Measurements from ENCODE around the gene BRAT1. TPM values are rescaled to one million over a fixed set of nuclear protein-coding genes. Genes with fewer than 3 reads are reported as not detected.
"Not testable (repeated sequence)": the region's sequence is repeated elsewhere in the genome, so short reads cannot be mapped to it uniquely, and the experiment has no call there.

BRAT1 gene
- polyA plus RNA-seq, 6 donors from 2014 or later, result 17.7 to 29.3 (median 20.6) TPM

GRCh38 chr7:2544541-2545188 lies 10.7 kb downstream of the BRAT1 start:
- H3K27me3 Mint-ChIP-seq, result no peaks in the 10 kb centered on the region
- peaks cover 12 to 16% (median 15%) of the 10 kb centered on the region in 3 donors for H3K4me1 Mint-ChIP-seq
- H3K9me3 Mint-ChIP-seq, result no peaks in the 10 kb centered on the region
- ATAC-seq (ENCODE audit: low read depth in 2 of 2) (no peak), DNase-seq (no peak)
- peak overlapping the region in 5 of 6 donors; percentile 22 to 89 (median 70) for H3K27ac Mint-ChIP-seq
- H3K36me3 Mint-ChIP-seq, result no peaks in the 10 kb centered on the region
- H3K4me3 Mint-ChIP-seq, result peak overlapping the region in 1 of 8 donors; percentile 54

- ATAC-seq (ENCODE audit: low read depth in 2 of 2) (no peak), DNase-seq (no peak)
- peak overlapping the region in 2 of 8 donors; percentile 16 to 54 for H3K4me3 Mint-ChIP-seq
- peak overlapping the region in 4 of 6 donors; percentile 28 to 81 (median 74) for H3K27ac Mint-ChIP-seq
- H3K4me1 Mint-ChIP-seq, result peaks cover 10 to 13% (median 12%) of the 10 kb centered on the region in 3 donors
- H3K9me3 Mint-ChIP-seq, result no peaks in the 10 kb centered on the region
- no peaks in the 10 kb centered on the region for H3K36me3 Mint-ChIP-seq
- no peaks in the 10 kb centered on the region for H3K27me3 Mint-ChIP-seq
These were observed 12.1 kb downstream of the BRAT1 start for GRCh38 chr7:2542916-2543871.

GRCh38 chr7:2542011-2542915 lies 13.1 kb downstream of the BRAT1 start:
- no peak overlapping the region for H3K4me3 Mint-ChIP-seq
- H3K27me3 Mint-ChIP-seq, result no peaks in the 10 kb centered on the region
- no peaks in the 10 kb centered on the region for H3K36me3 Mint-ChIP-seq
- no peaks in the 10 kb centered on the region for H3K9me3 Mint-ChIP-seq
- H3K4me1 Mint-ChIP-seq, result peaks cover 7 to 12% (median 12%) of the 10 kb centered on the region in 3 donors
- ATAC-seq (ENCODE audit: low read depth in 2 of 2), result no peak
- peak overlapping the region in 3 of 6 donors; percentile 65 to 81 (median 78) for H3K27ac Mint-ChIP-seq
- DNase-seq, result no peak

DNA sequence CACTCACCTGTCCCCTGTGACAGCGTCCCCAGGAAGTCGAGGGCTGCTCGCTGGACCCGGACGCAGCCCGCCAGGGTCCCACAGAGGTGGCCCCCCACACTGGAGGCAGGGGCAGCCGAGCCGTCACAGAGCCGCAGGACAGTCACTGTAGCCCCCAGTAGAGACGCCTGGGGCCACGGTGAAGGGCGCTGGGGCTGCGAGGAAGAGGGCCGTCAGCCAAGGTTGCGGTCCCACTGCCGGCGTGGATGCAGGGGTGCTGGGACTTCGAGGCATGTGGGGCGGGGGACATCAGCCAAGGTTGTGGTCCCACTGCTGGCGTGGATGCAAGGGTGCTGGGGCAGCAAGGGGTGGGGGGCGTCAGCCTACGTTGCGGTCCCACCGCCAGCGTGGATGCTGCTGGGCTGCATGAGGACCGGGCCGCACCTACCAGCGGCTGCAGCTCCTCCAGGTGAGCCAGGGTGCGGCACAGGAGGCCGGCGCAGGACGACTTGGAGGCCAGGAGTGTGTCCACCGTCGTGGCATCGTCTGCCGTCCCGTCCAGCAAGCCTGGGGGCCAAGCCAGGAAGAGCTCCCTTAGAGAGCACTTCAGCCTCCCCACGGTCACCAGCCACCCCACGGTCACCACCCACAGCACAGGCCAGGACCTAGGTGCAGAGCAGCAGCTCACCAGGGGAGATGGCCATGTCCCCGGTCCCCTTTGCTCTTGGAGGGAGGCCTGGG lies 13.9 kb downstream of the BRAT1 start:
- Mint-ChIP-seq H3K4me1 (peaks cover 7 to 12% (median 11%) of the 10 kb centered on the region in 3 donors), H3K9me3 (no peaks in the 10 kb centered on the region), H3K4me3 (no peak overlapping the region), H3K27ac (peak overlapping the region in 4 of 6 donors; percentile 31 to 69 (median 49)), H3K36me3 (no peaks in the 10 kb centered on the region), H3K27me3 (no peaks in the 10 kb centered on the region)
- ATAC-seq (ENCODE audit: low read depth in 2 of 2), result no peak
- DNase-seq, result no peak

DNA sequence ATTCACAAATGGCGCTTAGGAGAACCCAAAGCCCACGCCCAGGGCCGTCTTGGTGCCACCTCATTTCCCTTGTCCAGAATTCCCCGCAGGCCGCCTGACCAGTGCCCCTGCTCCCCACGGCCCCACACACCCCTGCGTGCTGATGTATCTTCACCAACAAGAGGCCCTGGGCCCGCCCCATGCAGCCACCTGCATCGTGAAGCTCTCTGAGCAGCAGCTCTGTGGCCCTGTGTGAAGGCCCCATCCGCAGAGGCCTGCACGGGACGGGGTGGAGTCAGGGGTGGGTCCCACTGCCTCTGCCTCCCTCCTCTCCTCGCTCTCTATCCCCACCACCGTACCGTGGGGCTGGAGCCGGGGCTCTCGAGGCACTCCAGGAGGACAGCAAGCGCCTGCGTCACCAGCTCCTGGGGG lies 14.7 kb downstream of the BRAT1 start:
- Mint-ChIP-seq H3K36me3 (no peaks in the 10 kb centered on the region), H3K27ac (peak overlapping the region in 2 of 6 donors; percentile 52 to 74), H3K4me1 (peaks cover 7 to 12% (median 11%) of the 10 kb centered on the region in 3 donors), H3K4me3 (no peak overlapping the region), H3K27me3 (no peaks in the 10 kb centered on the region), H3K9me3 (no peaks in the 10 kb centered on the region)
- DNase-seq (no peak), ATAC-seq (ENCODE audit: low read depth in 2 of 2) (peak in 1 of 2 donors; percentile 12)

DNA sequence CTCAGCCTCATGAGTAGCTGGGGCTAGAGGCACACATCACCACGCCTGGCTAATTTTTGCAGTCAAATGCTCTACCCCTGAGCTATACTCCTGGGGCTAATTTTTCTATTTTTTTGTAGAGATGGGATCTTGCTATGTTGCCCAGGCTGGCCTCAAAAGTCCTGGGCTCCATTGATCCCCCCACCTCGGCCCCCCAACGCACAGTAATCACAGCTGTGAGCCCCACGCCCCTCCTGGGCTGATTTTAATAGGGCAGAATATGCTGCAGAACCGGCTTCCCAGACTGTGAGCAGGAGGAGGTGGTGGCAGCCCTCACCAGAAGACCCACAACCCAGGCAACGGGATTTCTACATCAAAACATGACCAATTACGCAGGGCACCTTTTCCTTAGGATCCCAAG lies 15.2 kb downstream of the BRAT1 start:
- H3K4me1 Mint-ChIP-seq, result peaks cover 7 to 12% (median 11%) of the 10 kb centered on the region in 3 donors
- H3K27me3 Mint-ChIP-seq, result no peaks in the 10 kb centered on the region
- DNase-seq, result no peak
- no peaks in the 10 kb centered on the region for H3K36me3 Mint-ChIP-seq
- peak overlapping the region in 2 of 6 donors; percentile 52 to 74 for H3K27ac Mint-ChIP-seq
- no peaks in the 10 kb centered on the region for H3K9me3 Mint-ChIP-seq
- H3K4me3 Mint-ChIP-seq, result peak overlapping the region in 1 of 8 donors; percentile 51
- ATAC-seq (ENCODE audit: low read depth in 2 of 2), result no peak

DNA sequence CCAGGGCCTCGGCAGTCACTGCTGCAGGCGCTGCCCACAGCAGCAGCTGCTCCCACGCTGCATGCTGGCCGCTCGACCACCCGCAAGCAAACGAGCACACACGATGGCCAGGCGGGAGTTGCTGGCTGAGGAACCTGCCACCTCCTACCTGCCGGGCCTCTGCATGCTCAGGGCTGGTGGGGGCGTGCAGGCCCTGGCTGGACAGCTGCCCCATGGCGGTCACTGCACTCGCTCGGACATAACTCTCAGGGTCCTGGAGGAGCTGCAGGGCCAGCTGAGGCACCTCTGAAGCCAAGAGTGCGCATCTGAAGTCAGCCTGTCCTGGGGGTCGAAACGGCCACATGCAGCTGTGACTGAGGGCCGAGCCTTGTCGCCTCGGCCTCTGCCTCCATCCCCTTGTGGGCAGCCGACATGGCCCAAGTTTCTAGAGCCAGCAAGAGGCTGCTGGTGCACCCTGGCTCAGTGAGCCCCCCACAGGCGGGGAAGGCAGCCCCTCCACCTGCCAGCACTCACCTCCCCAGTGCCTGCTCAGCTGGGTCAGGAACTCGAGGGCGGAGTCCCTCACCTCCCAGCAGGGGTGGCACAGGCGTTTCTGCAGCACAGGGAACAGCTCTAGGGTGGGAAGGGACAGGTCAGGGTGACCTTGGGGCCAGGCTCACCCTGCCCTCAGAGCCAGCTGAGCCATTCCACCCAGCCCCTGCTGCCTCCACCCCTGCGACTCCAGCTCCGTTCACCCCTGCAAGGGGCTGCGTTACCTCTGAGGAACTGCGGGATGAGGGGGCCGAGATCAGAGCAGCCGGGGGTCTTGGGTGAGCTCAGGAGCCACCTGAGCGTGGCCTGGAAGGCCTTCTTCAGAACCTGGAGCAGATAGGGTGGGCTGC lies 16.1 kb downstream of the BRAT1 start:
- H3K27ac Mint-ChIP-seq, result peak overlapping the region in 3 of 6 donors; percentile 74 to 78 (median 78)
- H3K36me3 Mint-ChIP-seq, result no peaks in the 10 kb centered on the region
- H3K9me3 Mint-ChIP-seq, result no peaks in the 10 kb centered on the region
- no peaks in the 10 kb centered on the region for H3K27me3 Mint-ChIP-seq
- H3K4me3 Mint-ChIP-seq, result peak overlapping the region in 1 of 8 donors; percentile 51
- no peak for DNase-seq
- peak in 1 of 2 donors; percentile 7 for ATAC-seq (ENCODE audit: low read depth in 2 of 2)
- peaks cover 3 to 12% (median 7%) of the 10 kb centered on the region in 3 donors for H3K4me1 Mint-ChIP-seq

- no peaks in the 10 kb centered on the region for H3K36me3 Mint-ChIP-seq
- H3K4me1 Mint-ChIP-seq, result peaks cover 0 to 4% (median 1%) of the 10 kb centered on the region in 3 donors
- H3K4me3 Mint-ChIP-seq, result peak overlapping the region in 2 of 8 donors; percentile 30 to 33
- no peaks in the 10 kb centered on the region for H3K9me3 Mint-ChIP-seq
- no peaks in the 10 kb centered on the region for H3K27me3 Mint-ChIP-seq
- ATAC-seq (ENCODE audit: low read depth in 2 of 2), result no peak
- H3K27ac Mint-ChIP-seq, result peak overlapping the region in 1 of 6 donors; percentile 47
- DNase-seq, result no peak
These were observed 17.1 kb downstream of the BRAT1 start for GRCh38 chr7:2537981-2538851.

- H3K27ac Mint-ChIP-seq, result peak overlapping the region in 1 of 6 donors; percentile 78
- DNase-seq, H3K4me3 Mint-ChIP-seq: not testable (repeated sequence)
These were observed 19.3 kb downstream of the BRAT1 start for GRCh38 chr7:2535872-2536627.

DNA sequence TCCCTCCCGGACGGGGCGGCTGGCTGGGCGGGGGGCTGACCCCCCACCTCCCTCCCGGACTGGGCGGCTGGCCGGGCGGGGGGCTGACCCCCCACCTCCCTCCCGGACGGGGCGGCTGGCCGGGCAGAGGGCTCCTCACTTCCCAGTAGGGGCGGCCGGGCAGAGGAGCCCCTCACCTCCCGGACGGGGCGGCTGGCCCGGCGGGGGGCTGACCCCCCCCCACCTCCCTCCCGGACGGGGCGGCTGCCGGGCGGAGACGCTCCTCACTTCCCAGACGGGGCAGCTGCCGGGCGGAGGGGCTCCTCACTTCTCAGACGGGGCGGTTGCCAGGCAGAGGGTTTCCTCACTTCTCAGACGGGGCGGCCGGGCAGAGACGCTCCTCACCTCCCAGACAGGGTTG lies 21.1 kb downstream of the BRAT1 start:
- H3K27me3 Mint-ChIP-seq; DNase-seq; ATAC-seq (ENCODE audit: low read depth in 2 of 2): not testable (repeated sequence)

More at GRCh38 chr7:2535872-2536627, 19.3 kb downstream of the BRAT1 start:
- H3K27me3 Mint-ChIP-seq; H3K9me3 Mint-ChIP-seq; ATAC-seq (ENCODE audit: low read depth in 2 of 2); H3K36me3 Mint-ChIP-seq: not testable (repeated sequence)
- H3K4me1 Mint-ChIP-seq, result peaks cover 4 to 13% (median 8%) of the 10 kb centered on the region in 3 donors

More for the DNA sequence above, 21.1 kb downstream of the BRAT1 start:
- not testable (repeated sequence) for H3K4me3 Mint-ChIP-seq, H3K9me3 Mint-ChIP-seq, H3K36me3 Mint-ChIP-seq, H3K27ac Mint-ChIP-seq
- peaks cover 15 to 28% (median 26%) of the 10 kb centered on the region in 3 donors for H3K4me1 Mint-ChIP-seq
